Activated naive CD4-positive, alpha-beta T cell treated with anti-CD3 and anti-CD28 coated beads, Interleukin-2, amount 50 U/mL, for 24 hours (primary cell): ENCODE data around the gene AP2B1.
A peak's percentile ranks its signal among the peaks of the same experiment; 100 is the strongest.

ENCODE experiments used
- H3K27ac Mint-ChIP-seq: one replicate; pipeline ENCODE4 v1.8.0; 2021; ENCODE audit warnings: mild to moderate bottlenecking, mixed read lengths
- H3K27me3 Mint-ChIP-seq: one replicate; pipeline ENCODE4 v1.8.0; 2021; ENCODE audit warnings: mixed read lengths
- H3K36me3 Mint-ChIP-seq: one replicate; pipeline ENCODE4 v1.8.0; 2021; ENCODE audit warnings: mixed read lengths
- H3K4me1 Mint-ChIP-seq: one replicate; pipeline ENCODE4 v1.8.0; 2021; ENCODE audit warnings: mixed read lengths
- H3K4me3 Mint-ChIP-seq: one replicate; pipeline ENCODE4 v1.8.0; 2021; ENCODE audit warnings: mild to moderate bottlenecking, mixed read lengths
- H3K9me3 Mint-ChIP-seq: one replicate; pipeline ENCODE4 v1.8.0; 2021; ENCODE audit warnings: mixed read lengths

The AP2B1 gene

GRCh38 chr17:35734396-35734795 lies 147.3 kb downstream of the AP2B1 start:
- Mint-ChIP-seq H3K36me3 (no peaks in the 10 kb centered on the region), H3K27ac (no peak overlapping the region), H3K27me3 (no peaks in the 10 kb centered on the region), H3K4me1 (peaks cover 21% of the 10 kb centered on the region), H3K9me3 (no peaks in the 10 kb centered on the region), H3K4me3 (no peak overlapping the region)

- Mint-ChIP-seq H3K27me3 (no peaks in the 10 kb centered on the region), H3K27ac (no peak overlapping the region), H3K4me1 (peaks cover 18% of the 10 kb centered on the region), H3K36me3 (no peaks in the 10 kb centered on the region), H3K4me3 (no peak overlapping the region), H3K9me3 (no peaks in the 10 kb centered on the region)
Observed at GRCh38 chr17:35735036-35735805, 148.1 kb downstream of the AP2B1 start.

GRCh38 chr17:35736236-35736635 lies 149.1 kb downstream of the AP2B1 start:
- Mint-ChIP-seq H3K4me1 (peaks cover 11% of the 10 kb centered on the region), H3K36me3 (no peaks in the 10 kb centered on the region), H3K27ac (no peak overlapping the region), H3K4me3 (no peak overlapping the region), H3K27me3 (peaks cover 1% of the 10 kb centered on the region), H3K9me3 (no peaks in the 10 kb centered on the region)

GRCh38 chr17:35738519-35739133 lies 151.5 kb downstream of the AP2B1 start:
- no peak overlapping the region for H3K4me3 Mint-ChIP-seq
- no peak overlapping the region for H3K27ac Mint-ChIP-seq
- peaks cover 8% of the 10 kb centered on the region for H3K27me3 Mint-ChIP-seq
- H3K36me3 Mint-ChIP-seq: no peaks in the 10 kb centered on the region
- peaks cover 13% of the 10 kb centered on the region for H3K4me1 Mint-ChIP-seq
- H3K9me3 Mint-ChIP-seq: no peaks in the 10 kb centered on the region

- Mint-ChIP-seq H3K36me3 (no peaks in the 10 kb centered on the region), H3K27me3 (peaks cover 13% of the 10 kb centered on the region), H3K4me3 (no peak overlapping the region), H3K9me3 (no peaks in the 10 kb centered on the region), H3K27ac (no peak overlapping the region), H3K4me1 (peaks cover 13% of the 10 kb centered on the region)
Observed at GRCh38 chr17:35740216-35740615, 153.1 kb downstream of the AP2B1 start.

GRCh38 chr17:35740997-35741931 lies 154.1 kb downstream of the AP2B1 start:
- Mint-ChIP-seq H3K4me3 (peak overlapping the region; percentile 63), H3K36me3 (no peaks in the 10 kb centered on the region), H3K9me3 (no peaks in the 10 kb centered on the region), H3K4me1 (peaks cover 13% of the 10 kb centered on the region), H3K27me3 (peaks cover 13% of the 10 kb centered on the region), H3K27ac (no peak overlapping the region)

GRCh38 chr17:35742496-35742895 lies 155.4 kb downstream of the AP2B1 start:
- Mint-ChIP-seq H3K4me1 (peaks cover 13% of the 10 kb centered on the region), H3K27ac (no peak overlapping the region), H3K27me3 (peaks cover 13% of the 10 kb centered on the region), H3K36me3 (no peaks in the 10 kb centered on the region), H3K9me3 (no peaks in the 10 kb centered on the region), H3K4me3 (no peak overlapping the region)

- H3K9me3 Mint-ChIP-seq: no peaks in the 10 kb centered on the region
- H3K27ac Mint-ChIP-seq: no peak overlapping the region
- H3K4me1 Mint-ChIP-seq: peaks cover 13% of the 10 kb centered on the region
- peaks cover 13% of the 10 kb centered on the region for H3K27me3 Mint-ChIP-seq
- no peak overlapping the region for H3K4me3 Mint-ChIP-seq
- H3K36me3 Mint-ChIP-seq: no peaks in the 10 kb centered on the region
Observed at GRCh38 chr17:35742896-35743477, 155.9 kb downstream of the AP2B1 start.

- Mint-ChIP-seq H3K9me3 (no peaks in the 10 kb centered on the region), H3K36me3 (no peaks in the 10 kb centered on the region), H3K4me1 (peaks cover 16% of the 10 kb centered on the region), H3K27me3 (peaks cover 15% of the 10 kb centered on the region), H3K4me3 (no peak overlapping the region), H3K27ac (no peak overlapping the region)
Observed at GRCh38 chr17:35743626-35744328, 156.7 kb downstream of the AP2B1 start.

- no peaks in the 10 kb centered on the region for H3K9me3 Mint-ChIP-seq
- H3K27me3 Mint-ChIP-seq: peaks cover 24% of the 10 kb centered on the region
- H3K27ac Mint-ChIP-seq: no peak overlapping the region
- no peak overlapping the region for H3K4me3 Mint-ChIP-seq
- H3K4me1 Mint-ChIP-seq: peaks cover 18% of the 10 kb centered on the region
- no peaks in the 10 kb centered on the region for H3K36me3 Mint-ChIP-seq
Observed at GRCh38 chr17:35744830-35745229, 157.7 kb downstream of the AP2B1 start.

GRCh38 chr17:35745246-35745645 lies 158.1 kb downstream of the AP2B1 start:
- Mint-ChIP-seq H3K27ac (no peak overlapping the region), H3K36me3 (no peaks in the 10 kb centered on the region), H3K4me1 (peaks cover 17% of the 10 kb centered on the region), H3K27me3 (peaks cover 26% of the 10 kb centered on the region), H3K4me3 (no peak overlapping the region), H3K9me3 (no peaks in the 10 kb centered on the region)

GRCh38 chr17:35745749-35746320 lies 158.7 kb downstream of the AP2B1 start:
- peaks cover 29% of the 10 kb centered on the region for H3K27me3 Mint-ChIP-seq
- H3K27ac Mint-ChIP-seq: no peak overlapping the region
- H3K9me3 Mint-ChIP-seq: no peaks in the 10 kb centered on the region
- H3K4me3 Mint-ChIP-seq: no peak overlapping the region
- H3K36me3 Mint-ChIP-seq: no peaks in the 10 kb centered on the region
- H3K4me1 Mint-ChIP-seq: peaks cover 18% of the 10 kb centered on the region

GRCh38 chr17:35747540-35748017 lies 160.5 kb downstream of the AP2B1 start:
- no peak overlapping the region for H3K4me3 Mint-ChIP-seq
- peaks cover 28% of the 10 kb centered on the region for H3K27me3 Mint-ChIP-seq
- no peak overlapping the region for H3K27ac Mint-ChIP-seq
- H3K36me3 Mint-ChIP-seq: no peaks in the 10 kb centered on the region
- H3K9me3 Mint-ChIP-seq: no peaks in the 10 kb centered on the region
- H3K4me1 Mint-ChIP-seq: peaks cover 15% of the 10 kb centered on the region

GRCh38 chr17:35748341-35748841 lies 161.3 kb downstream of the AP2B1 start:
- H3K27ac Mint-ChIP-seq: no peak overlapping the region
- H3K36me3 Mint-ChIP-seq: no peaks in the 10 kb centered on the region
- peaks cover 15% of the 10 kb centered on the region for H3K4me1 Mint-ChIP-seq
- H3K9me3 Mint-ChIP-seq: no peaks in the 10 kb centered on the region
- H3K4me3 Mint-ChIP-seq: no peak overlapping the region
- H3K27me3 Mint-ChIP-seq: peaks cover 27% of the 10 kb centered on the region
